ENCODE results near the gene CDYL.

Gene CDYL

DNA sequence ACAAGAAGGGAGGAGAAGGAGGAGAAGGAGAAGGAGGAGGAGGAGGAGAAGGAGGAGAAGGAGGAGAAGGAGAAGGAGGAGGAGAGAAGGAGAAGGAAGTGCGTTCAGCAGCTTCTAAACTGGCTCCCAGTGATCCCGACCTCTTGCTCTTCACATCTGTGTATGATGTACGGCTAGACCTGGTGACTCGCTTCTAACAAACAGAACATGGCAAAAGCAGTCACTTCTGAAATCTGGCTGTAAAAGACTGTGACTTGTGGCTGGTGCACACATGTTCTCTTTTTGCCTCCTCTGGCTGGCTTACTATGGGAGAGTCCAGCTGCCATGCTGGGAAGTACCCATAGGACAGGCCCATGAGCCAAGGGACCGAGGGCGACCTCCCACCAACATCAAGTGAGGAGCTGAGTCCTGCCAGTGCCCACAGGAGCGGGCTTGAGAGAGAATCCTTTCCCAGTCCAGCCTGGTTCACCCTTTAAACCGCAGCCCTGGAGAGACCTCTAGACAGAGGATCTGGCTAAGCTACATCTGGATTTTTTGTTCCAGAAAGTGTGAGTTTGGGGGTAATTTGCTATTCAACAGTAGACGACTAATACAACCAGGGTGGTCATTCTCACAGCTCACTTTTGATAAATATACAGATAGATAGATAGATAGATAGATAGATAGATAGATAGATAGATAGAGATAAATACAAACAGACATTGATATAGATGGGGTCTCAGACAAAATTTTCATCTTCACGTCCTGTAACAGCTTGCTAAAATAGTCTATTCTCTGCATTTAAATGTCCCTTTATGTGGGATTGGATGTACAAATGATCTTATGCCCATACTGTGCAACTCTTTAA is 185.3 kb downstream of the CDYL start:
- FAIRE-seq = no peak
- DNase-seq (ENCODE audit: low spot score) = no peak

DNA sequence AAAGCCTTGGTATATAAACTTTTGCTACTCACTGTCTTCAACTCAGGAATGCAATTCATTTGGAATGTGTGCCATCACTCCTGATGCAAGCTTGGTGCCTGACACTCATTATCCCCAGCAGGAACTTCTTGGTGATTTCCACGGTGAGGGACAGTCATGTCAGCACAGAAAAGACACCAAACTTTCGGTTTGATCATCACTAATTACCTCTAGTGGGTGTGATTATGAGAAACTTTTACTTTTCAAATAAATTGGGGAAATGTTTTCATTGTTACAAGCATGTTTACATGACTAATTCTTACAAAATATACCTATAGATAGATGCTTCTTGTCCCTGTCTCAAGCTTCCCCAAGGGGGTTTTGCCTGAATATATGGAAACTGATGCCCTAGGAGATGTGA is 186.7 kb downstream of the CDYL start:
- FAIRE-seq (no peak), DNase-seq (ENCODE audit: low spot score) (no peak)

DNA sequence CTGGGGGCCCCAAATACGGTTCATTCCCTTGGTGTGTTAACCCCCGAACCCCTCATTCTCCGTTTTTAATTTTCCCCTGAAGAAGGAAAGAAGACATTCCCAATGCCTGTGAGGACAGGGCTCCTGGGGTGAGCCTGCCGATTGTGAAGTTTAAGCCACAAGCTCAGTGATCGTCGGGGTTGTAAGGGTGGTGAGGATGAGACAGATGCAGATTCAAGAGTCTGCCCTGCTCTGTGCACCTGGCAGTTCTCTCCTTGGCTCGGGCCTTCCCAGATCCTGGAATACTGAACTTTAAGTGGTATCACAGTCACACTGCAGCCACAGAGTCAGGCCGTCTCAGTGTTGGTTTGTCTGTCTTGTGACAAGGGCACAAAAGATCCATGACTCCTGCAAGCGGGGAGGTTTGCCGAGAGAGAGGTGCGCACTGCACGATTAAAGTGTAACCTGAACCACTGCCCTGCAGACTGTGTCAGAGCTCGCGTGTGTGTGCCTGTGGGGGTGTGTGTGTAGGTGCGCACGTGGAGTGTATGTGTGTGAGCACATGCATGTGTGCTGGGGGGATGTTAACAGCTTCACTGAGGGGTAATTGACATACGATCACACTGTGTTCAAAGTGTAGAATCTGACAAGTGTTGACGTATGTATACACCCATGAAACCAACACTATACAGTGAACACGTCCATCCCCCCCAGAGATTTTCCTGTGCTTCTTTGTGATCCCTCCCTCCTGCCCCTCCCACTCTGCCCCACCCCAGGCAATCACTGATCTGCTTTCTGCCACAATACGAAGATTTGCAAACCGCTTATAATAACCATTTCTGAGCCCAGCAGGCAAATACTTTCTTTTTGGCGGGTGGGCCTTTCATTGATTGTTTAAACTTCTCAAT is 188.7 kb downstream of the CDYL start:
- no peak for FAIRE-seq
- DNase-seq (ENCODE audit: low spot score) = no peak

- DNase-seq (ENCODE audit: low spot score) (no peak), FAIRE-seq (no peak)
These were observed 189.6 kb downstream of the CDYL start for GRCh38 chr6:4965562-4966389.

- FAIRE-seq (no peak), DNase-seq (ENCODE audit: low spot score) (no peak)
These were observed 191.3 kb downstream of the CDYL start for GRCh38 chr6:4967301-4968030.

DNA sequence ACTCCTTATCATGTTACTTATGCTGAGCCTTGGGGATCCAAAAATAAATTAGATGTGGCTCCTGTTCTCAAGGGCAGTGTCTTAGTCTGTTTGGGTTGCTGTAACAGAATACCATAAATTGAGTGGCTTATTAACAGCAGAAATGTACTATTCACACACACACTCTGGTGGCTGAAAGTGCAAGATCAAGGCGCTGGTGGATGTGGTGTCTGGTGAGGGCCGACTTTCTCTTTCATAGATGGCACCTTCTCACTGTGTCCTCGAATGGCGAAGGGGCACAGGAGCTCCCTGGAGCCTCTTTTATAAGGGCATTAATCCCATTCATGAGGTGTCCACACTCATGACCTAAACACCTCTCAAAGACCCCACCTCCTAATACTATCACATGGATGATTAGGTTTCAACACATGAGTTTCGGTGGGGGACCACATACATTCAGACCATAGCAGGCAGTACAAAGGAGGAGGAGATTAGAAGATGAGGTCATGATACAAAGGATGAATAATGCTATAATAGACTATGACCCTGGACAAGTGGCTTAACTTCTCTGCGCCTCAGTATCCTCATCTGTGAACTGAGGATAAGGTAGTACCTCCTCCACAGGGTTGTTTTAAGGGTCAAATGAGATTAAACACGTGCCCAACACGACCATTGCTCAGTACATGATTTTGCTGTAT is 193.5 kb downstream of the CDYL start:
- FAIRE-seq (no peak), DNase-seq (ENCODE audit: low spot score) (no peak)

- DNase-seq (ENCODE audit: low spot score) (no peak), FAIRE-seq (no peak)
These were observed 194.7 kb downstream of the CDYL start for GRCh38 chr6:4970739-4971395.

- FAIRE-seq (no peak), DNase-seq (ENCODE audit: low spot score) (no peak)
These were observed 195.6 kb downstream of the CDYL start for GRCh38 chr6:4971851-4972250.

DNA sequence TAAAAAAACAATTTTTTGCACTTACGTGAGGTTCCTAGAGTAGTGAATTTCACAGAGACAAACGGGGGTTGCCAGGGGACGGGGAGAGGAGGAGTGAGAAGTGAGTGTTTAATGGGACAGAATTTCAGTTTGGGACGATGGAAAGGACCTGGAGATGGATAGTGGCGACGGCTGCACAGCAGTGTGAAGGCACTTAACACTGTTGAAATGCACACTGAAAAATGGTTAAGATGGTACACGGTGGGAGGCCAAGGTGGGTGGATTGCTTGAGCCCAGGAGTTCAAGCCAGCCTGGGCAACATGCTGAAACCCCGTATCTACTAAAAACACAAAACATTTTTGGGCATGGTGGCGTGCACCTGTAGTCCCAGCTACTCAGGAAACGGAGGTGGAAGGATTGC is 196.2 kb downstream of the CDYL start:
- no peak for FAIRE-seq
- no peak for DNase-seq (ENCODE audit: low spot score)

DNA sequence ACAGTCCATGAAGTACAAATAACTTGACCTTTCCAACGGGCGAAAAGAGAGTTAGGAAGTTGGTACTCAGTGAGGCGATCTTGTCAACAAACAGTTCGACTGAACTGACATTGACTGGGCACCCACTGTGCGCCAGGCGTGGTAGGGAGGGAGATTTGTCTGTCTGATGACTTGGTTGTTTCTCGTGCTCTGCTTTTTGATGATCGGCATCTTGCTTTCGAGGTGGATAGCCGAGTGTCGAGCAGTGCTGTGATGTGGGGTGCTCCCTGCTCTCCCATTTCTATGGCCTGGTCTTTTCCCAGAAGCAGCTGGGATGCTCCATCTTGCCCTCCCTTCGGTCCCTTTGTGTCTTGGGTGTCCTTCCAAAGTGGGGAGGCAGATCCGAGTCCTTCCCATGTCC is 197.2 kb downstream of the CDYL start:
- no peak for DNase-seq (ENCODE audit: low spot score)
- FAIRE-seq = no peak

GRCh38 chr6:4973982-4974745 is 198.0 kb downstream of the CDYL start:
- no peak for FAIRE-seq
- DNase-seq (ENCODE audit: low spot score) = no peak

- no peak for FAIRE-seq
These were observed 198.8 kb downstream of the CDYL start for GRCh38 chr6:4974962-4975361.

DNA sequence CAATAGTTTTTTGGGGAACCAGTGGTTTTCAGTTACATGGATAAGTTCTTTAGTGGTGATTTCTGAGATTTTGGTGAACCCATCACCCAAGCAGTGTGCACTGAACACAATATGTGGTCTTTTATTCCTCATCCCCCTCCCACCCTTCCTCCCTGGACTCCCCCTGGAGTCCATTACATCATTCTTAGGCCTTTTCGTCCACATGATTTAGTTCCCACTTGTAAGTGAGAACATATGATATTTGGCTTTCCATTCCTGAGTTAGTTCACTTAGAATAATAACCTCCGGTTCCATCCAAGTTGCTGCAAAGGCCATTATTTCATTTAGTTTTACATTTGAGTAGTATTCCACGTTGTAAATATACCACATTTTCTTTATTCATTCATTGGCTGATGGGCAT is 199.3 kb downstream of the CDYL start:
- FAIRE-seq = no peak
- DNase-seq (ENCODE audit: low spot score) = no peak

More at GRCh38 chr6:4974962-4975361, 198.8 kb downstream of the CDYL start:
- no peak for DNase-seq (ENCODE audit: low spot score)

DNA sequence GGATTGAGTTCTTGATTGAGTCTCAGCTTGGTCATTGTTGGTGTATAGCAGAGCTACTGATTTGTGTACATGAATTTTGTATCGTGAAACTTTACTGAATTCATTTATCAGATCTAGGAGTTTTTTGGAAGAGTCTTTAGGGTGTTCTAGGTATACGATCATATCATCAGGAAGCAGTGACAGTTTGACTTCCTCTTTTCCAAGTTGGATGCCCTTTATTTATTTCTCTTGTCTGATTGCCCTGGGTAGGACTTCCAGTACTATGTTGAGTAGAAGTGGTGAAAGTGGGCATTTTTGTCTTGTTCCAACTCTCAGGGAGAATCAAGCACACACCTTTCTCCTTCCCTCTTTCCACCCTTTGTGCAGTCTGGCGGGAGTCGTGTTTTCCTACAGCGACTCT is 201.3 kb downstream of the CDYL start:
- FAIRE-seq (no peak), DNase-seq (ENCODE audit: low spot score) (no peak)

DNA sequence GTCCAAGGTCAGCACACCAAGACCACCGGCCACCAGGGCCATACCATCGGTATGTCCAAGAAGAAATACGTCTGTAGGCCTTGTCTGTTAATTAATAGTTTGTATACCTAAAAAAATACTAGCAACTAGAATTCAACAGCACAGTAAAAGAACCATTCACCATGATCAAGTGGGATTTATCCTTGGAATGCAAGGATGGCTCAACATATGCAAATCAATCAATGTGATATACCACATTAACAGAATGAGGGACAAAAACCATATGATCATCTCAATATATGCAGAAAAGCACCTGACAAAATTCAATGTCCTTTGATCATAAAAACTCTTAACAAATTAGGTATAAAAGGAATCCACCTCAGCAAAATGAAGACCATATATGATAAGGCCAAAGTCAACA is 203.2 kb downstream of the CDYL start:
- DNase-seq (ENCODE audit: low spot score) = no peak
- FAIRE-seq = no peak

DNA sequence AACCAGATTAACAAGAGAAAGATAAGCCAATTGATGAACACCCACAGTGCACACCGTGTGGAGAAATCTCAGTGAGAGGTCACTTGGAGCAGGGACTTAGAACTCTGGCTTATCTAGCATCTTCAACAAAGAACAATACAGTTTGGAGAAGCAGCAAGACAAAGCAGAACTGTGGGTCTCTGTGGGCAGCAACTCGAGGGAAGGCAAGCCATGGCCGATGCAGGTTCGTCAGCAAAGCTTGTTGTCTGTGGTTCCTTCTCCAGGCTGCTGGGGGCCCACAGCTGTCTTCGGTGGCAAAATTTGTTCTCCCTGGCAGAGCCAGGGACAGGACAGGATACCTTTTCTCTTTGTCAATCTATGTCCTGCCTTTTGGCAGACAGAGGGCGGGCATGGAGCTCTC is 205.6 kb downstream of the CDYL start:
- FAIRE-seq (no peak), DNase-seq (ENCODE audit: low spot score) (no peak)

- FAIRE-seq (no peak), DNase-seq (ENCODE audit: low spot score) (no peak)
These were observed 207.1 kb downstream of the CDYL start for GRCh38 chr6:4983322-4983721.

GRCh38 chr6:4986999-4987398 is 210.8 kb downstream of the CDYL start:
- FAIRE-seq = no peak

GRCh38 chr6:4987432-4987831 is 211.2 kb downstream of the CDYL start:
- no peak for FAIRE-seq
- DNase-seq (ENCODE audit: low spot score) = no peak

More at GRCh38 chr6:4986999-4987398, 210.8 kb downstream of the CDYL start:
- DNase-seq (ENCODE audit: low spot score) = no peak
